OCI-LY7 (cell line): ENCODE measurements around the gene SEPTIN12. TPM values are rescaled to one million over a fixed set of nuclear protein-coding genes. Genes with fewer than 3 reads are reported as not detected.

ENCODE experiments used
- BruUV-seq: library from RNA; stranded (reverse); fragments of 400-500 nt; replicated peaks from 2 replicates; lab custom pipeline; 2021; lab: Mats Ljungman, UMichigan
- CTCF ChIA-PET: fragments of 300-600 bp; sonication (Branson Sonifier 250); formaldehyde crosslinking; loops from one replicate; lab custom pipeline; 2022; ENCODE audit warnings: antibody characterized with exemption; ENCODE audit not compliant: unreplicated experiment; lab: Charles Lee
- POLR2A ChIA-PET: fragments of 300-600 bp; sonication (Branson Sonifier 250); formaldehyde crosslinking; loops from one replicate; lab custom pipeline; 2022; ENCODE audit warnings: antibody characterized with exemption; lab: Charles Lee
- DNase-seq: peaks from one replicate; pipeline ENCODE4 v3.0.0-alpha.2; 2015; ENCODE audit warnings: low spot score
- H2AFZ ChIP-seq: fragments of 200-600 bp; sonication (generic), shearing (Covaris generic); 2 replicates; pipeline ENCODE4 v1.6.1; 2014; ENCODE audit warnings: mild to moderate bottlenecking, antibody characterized with exemption, low read length, moderate library complexity
- H3K27ac ChIP-seq: fragments of 200-600 bp; sonication (generic); 2 replicates; pipeline ENCODE4 v1.5.1; 2014; ENCODE audit warnings: mixed run types, low read depth, mild to moderate bottlenecking, moderate library complexity, low read length, inconsistent platforms; ENCODE audit not compliant: poor library complexity, severe bottlenecking
- H3K36me3 ChIP-seq: fragments of 200-600 bp; sonication (generic); 2 replicates; pipeline ENCODE4 v1.6.1; 2014; ENCODE audit warnings: mild to moderate bottlenecking, antibody characterized with exemption, low read length, moderate library complexity, mixed read lengths; ENCODE audit not compliant: insufficient read depth
- H3K4me1 ChIP-seq: fragments of 200-600 bp; sonication (generic); 2 replicates; pipeline ENCODE4 v1.5.1; 2014; ENCODE audit warnings: mild to moderate bottlenecking, low read length; ENCODE audit not compliant: insufficient read depth, poor library complexity, severe bottlenecking
- H3K4me2 ChIP-seq: fragments of 200-600 bp; sonication (generic); 2 replicates; pipeline ENCODE4 v1.6.1; 2014; ENCODE audit warnings: mild to moderate bottlenecking, low read length
- H3K4me3 ChIP-seq: fragments of 200-600 bp; sonication (generic); 2 replicates; pipeline ENCODE4 v1.5.1; 2014; ENCODE audit warnings: mild to moderate bottlenecking, low read depth, low read length; ENCODE audit not compliant: poor library complexity, severe bottlenecking
- H3K79me2 ChIP-seq: fragments of 200-600 bp; sonication (generic); 2 replicates; pipeline ENCODE4 v1.6.1; 2016; ENCODE audit warnings: low read depth, mild to moderate bottlenecking, low read length, moderate library complexity, mixed read lengths; ENCODE audit not compliant: insufficient read depth
- H3K9me2 ChIP-seq: fragments of 200-600 bp; sonication (generic); 2 replicates; pipeline ENCODE4 v1.6.1; 2016; ENCODE audit warnings: mild to moderate bottlenecking, low read length, mixed read lengths; ENCODE audit not compliant: insufficient read depth
- H3K9me3 ChIP-seq: fragments of 200-600 bp; sonication (generic); 2 replicates; pipeline ENCODE4 v1.6.1; 2014; ENCODE audit warnings: mild to moderate bottlenecking, mixed run types, low read length, mixed read lengths
- H4K20me1 ChIP-seq: fragments of 200-600 bp; sonication (generic); 2 replicates; pipeline ENCODE4 v1.6.1; 2014; ENCODE audit warnings: mild to moderate bottlenecking, antibody characterized with exemption, low read length, moderate library complexity, mixed read lengths; ENCODE audit not compliant: insufficient read depth
- EZH2phosphoT487 ChIP-seq: fragments of 200-600 bp; sonication (generic); IDR thresholded peaks from 2 replicates; pipeline ENCODE4 v1.6.1; 2018; ENCODE audit warnings: low read depth, borderline replicate concordance, mild to moderate bottlenecking, mixed run types, antibody characterized with exemption, low read length, moderate library complexity, mixed read lengths
- intact Hi-C: fragments of 100-400 bp; cut with micrococcal nuclease; formaldehyde crosslinking; loops from one replicate; pipeline ENCODE4 v1.10.0; 2022; ENCODE audit not compliant: unreplicated experiment
- total RNA-seq, 2 experiments: library from RNA; depleted of rRNA in 1 of 2; stranded (reverse); fragments of >200 nt in 1 of 2; shearing (Covaris generic) in 1 of 2; gene quantifications; 2 replicates each; pipeline ENCODE4 v1.2.3, GENCODE V29; 2014 to 2022
- TF ChIP-seq, protein P1 (sequence below): fragments of 200-600 bp; sonication (generic); conservative IDR thresholded peaks from 2 replicates; pipeline ENCODE4 v1.5.1; 2014; ENCODE audit warnings: mild to moderate bottlenecking, antibody characterized with exemption, low read length, moderate library complexity, mixed read lengths

SEPTIN12 gene
- total RNA-seq, 2 experiments from 2014 or later = not detected

DNA sequence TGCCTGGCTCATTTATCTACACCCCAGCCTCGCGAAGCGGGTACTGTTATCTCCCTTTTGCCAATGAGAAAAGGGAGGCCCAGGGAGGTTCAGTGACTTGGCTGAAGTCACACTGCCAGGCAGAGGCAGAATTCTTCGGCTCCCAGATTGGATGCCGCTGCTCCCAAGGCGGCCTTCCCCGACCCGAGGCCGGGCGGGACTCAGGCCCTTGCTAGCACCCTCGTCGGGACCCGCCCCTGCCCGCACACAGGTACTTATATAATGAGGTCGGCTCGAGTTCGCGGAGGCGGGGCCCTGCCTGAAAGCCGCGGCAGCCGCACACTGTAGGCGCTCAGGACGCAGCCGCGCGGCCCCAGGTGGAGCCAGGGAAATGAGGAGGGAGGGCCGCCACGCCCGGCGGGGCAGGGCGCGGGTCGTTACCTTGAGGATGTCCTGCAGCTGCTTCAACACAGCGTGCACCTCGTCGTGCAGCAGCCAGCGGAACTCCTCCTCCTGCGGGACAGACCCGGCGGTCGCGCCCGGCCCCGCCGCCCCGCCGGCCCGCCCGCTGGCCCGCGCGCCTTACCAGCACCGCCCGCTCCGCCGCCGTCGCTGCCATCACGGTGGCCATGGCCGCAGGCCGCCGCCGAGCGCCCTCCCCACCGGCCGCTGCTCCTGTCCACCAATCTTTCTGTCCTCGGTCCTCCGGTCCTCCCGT lies 14.0 kb upstream of the SEPTIN12 start, which contains the start of gene ROGDI:
ROGDI (minus strand) TSS at position 672 of the 697 bp plus-strand sequence; CDS start at position 610, 62 bp downstream.
- BruUV-seq = no TSS peak
- Histone ChIP-seq H4K20me1 (no peaks in the 10 kb centered on the region), H3K4me2 (peak within 1 kb of the TSS; percentile 99), H3K9me2 (no peaks in the 10 kb centered on the region), H3K79me2 (no peaks in the 10 kb centered on the region), H3K4me3 (peak within 1 kb of the TSS; percentile 78), H2AFZ (peak within 1 kb of the TSS; percentile 87), H3K27ac (peak within 1 kb of the TSS; percentile 59), H3K9me3 (no peaks in the 10 kb centered on the region), H3K4me1 (peaks cover 26% of the 10 kb centered on the region), H3K36me3 (peaks cover 26% of the 10 kb centered on the region)
- ChIA-PET CTCF (no interaction called here), POLR2A (no interaction called here)
- TF ChIP-seq, protein P1, sequence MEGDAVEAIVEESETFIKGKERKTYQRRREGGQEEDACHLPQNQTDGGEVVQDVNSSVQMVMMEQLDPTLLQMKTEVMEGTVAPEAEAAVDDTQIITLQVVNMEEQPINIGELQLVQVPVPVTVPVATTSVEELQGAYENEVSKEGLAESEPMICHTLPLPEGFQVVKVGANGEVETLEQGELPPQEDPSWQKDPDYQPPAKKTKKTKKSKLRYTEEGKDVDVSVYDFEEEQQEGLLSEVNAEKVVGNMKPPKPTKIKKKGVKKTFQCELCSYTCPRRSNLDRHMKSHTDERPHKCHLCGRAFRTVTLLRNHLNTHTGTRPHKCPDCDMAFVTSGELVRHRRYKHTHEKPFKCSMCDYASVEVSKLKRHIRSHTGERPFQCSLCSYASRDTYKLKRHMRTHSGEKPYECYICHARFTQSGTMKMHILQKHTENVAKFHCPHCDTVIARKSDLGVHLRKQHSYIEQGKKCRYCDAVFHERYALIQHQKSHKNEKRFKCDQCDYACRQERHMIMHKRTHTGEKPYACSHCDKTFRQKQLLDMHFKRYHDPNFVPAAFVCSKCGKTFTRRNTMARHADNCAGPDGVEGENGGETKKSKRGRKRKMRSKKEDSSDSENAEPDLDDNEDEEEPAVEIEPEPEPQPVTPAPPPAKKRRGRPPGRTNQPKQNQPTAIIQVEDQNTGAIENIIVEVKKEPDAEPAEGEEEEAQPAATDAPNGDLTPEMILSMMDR = no peak
- no peak for TF ChIP-seq EZH2phosphoT487
- intact Hi-C loops = loop anchor here (1.0 to 2.0 kb wide), 3 partner anchors 34 to 67 kb away; partner anchors contain the start of genes ANKS3, DNAAF8, GLYR1 and UBN1
- peak; percentile 92 for DNase-seq

DNA sequence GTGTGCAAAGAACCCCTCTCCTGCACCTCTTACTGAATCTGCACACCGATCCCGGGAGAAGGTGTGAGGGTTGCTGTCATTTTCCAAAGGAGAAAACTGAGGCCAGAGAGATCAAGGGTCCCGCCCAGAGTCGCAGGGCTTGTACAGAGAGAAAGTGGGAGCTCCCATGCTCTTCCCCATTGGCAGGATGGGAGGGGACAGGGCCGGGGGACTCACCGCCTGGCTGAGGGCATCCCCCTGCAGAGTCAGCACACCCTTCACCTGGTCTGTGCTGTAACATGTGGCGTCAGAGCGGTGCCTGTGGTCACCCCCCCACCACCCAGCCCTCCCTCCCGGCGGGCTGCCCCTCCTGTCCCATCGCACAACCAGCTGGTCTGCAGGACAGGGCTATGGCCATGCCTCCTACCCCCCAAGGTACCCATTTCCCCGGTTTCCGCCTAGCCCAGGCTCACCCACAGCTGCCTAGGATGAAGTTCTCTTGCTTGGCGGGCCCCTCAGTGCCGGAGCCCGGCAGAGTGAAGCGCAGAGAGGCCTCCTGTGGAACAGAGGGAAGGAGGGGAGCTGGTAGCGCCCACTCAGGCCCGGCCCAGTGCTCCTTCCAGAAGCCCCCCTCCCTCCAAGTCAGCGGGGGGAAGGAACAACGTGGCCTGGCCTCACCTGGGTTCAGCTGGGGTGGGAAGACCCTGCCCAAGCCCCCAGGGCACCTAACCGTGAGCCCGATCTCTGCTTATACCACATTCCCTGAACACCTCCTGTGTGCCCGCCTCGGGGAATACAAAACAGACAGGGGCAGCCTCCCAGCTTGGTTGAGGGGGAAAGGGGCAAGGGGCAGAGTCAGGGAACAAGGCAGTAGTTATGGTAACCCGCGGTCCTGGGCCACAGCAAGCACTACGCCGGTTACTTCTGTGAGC lies 13.2 kb upstream of the SEPTIN12 start:
- no peaks in the 10 kb centered on the region for H4K20me1 ChIP-seq
- peaks cover 26% of the 10 kb centered on the region for H3K4me1 ChIP-seq
- BruUV-seq = no TSS peak
- H3K9me3 ChIP-seq = no peaks in the 10 kb centered on the region
- H3K27ac ChIP-seq = peak overlapping the region; percentile 59
- intact Hi-C loops = no loop called here
- no peaks in the 10 kb centered on the region for H3K9me2 ChIP-seq
- ChIA-PET CTCF (no interaction called here), POLR2A (no interaction called here)
- TF ChIP-seq, protein P1 = no peak
- no peak for TF ChIP-seq EZH2phosphoT487
- no peaks in the 10 kb centered on the region for H3K79me2 ChIP-seq
- H3K36me3 ChIP-seq = peaks cover 22% of the 10 kb centered on the region
- H2AFZ ChIP-seq = peak overlapping the region; percentile 87
- DNase-seq = no peak
- H3K4me2 ChIP-seq = peak overlapping the region; percentile 99
- peak overlapping the region; percentile 78 for H3K4me3 ChIP-seq
